GM18526 (cell line): ENCODE measurements around the gene STX18.

Experiments
- POLR2A ChIP-seq: IDR thresholded peaks from 3 replicates; pipeline ENCODE4 v1.6.1; 2011; ENCODE audit not compliant: insufficient read length; ENCODE audit errors: extremely low read depth

STX18 gene

DNA sequence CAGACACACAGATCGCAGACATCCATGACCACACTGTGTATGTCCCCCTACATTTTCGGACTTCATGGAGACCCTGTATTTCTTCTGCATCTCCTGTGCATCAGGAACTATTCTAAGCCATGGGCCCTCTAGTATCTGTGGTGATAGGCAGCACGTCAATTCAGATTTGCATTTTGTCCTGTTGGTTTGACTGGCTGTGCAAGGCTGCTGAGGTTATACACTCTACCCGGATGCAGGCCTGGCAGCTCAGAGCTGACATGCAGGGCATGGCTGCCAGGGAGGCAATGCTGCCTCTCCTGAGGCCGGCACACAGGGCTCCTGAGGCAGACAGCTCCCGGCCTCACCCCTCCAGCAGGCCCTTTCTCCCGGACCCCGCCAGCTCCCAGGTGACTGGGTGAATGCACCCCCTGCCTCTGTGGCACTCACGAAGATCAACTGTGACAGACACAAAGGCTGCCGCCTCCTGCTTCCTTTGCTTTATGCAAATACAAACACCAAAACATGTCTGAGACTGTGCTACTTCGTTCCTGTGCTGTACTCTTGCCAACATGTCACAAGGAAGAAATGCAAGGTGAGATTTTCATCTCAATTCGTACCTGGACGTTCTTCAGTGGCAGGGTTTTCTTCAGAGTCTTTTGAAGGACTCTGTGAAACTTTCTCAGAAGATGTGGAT, 103.9 kb downstream of the STX18 start:
- TF ChIP-seq POLR2A = no peak

DNA sequence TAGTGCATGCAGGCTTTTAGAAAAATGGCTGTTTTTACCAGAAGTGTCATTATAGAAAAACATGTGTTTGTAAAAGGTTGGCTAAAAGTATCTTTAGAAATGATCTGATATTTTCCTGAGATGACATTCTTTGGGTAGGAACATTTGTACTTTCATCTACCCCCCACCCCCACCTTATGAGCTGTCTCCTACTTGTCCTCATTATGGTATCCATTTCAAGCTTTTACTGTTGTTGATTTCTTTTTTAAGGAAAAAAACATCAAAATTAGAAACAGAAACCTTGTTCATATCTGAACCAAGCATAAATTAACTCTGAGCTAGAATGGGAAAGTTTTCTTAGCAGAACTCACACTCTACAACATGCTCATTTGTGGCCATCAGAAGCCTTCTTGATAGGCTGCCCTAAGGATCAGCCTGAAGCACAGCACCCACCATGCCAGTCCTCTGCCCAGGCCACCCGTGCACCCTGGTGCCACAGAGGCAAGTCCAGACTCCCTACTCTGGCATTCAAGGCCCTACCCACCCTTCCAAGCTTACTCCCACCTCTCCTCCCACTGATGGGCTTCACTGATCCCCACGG, 105.5 kb downstream of the STX18 start:
- TF ChIP-seq POLR2A = no peak

DNA sequence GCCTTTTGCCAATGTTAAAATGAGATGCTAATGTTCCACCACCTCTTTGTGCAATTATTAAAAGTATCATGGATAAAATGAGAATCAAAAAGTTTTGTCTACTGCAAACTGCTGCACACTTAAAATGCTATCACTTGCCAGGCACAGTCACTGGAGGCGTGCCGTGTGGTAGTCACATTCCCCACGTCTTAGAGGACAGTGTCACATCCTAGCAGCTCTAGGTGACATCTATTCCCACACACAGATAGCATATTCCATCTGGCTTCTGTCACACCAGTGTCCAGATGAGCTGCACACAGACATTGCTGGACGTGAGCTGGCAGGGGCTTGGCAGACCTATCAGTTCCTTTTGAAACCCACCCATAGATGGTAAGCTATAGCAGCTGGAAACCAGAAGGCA, 107.9 kb downstream of the STX18 start:
- TF ChIP-seq POLR2A = no peak

DNA sequence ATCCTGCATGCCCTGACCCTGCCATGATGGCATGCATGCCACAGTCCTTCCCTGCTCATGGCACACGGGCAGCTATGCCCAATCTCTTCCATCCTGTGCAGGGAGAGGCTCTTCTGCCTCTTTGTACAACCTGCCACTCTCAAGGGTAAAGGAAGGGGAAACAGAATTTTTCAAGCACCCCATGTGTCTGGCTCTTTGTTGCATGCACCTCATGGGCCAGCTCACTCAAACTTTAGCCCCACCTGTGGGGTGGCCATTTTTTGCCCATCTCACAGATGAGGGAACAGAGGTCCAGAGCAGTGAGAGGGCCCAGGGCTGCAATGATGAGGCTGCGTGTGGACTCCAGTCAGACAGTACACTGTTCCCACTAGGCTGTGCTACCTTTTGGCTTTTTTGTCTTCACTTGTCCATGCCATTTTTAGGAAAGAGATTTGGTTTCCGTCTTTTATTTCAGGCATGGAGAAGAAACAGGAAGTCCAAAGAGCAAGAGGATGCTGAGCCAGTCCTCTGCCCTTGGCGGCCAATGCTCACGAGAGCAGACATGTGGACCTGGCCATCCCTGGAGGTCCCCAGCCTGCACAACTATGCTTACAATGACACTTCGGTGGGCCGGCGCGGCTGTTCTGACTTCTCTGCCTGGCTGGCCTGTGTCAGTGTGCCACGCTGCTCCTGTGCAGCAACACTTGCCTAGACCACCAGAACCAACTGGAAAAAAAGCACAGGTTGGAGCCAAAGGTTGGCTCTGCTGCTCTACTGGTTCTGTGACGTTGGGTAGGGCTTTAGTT, 109.3 kb downstream of the STX18 start:
- TF ChIP-seq POLR2A = no peak

DNA sequence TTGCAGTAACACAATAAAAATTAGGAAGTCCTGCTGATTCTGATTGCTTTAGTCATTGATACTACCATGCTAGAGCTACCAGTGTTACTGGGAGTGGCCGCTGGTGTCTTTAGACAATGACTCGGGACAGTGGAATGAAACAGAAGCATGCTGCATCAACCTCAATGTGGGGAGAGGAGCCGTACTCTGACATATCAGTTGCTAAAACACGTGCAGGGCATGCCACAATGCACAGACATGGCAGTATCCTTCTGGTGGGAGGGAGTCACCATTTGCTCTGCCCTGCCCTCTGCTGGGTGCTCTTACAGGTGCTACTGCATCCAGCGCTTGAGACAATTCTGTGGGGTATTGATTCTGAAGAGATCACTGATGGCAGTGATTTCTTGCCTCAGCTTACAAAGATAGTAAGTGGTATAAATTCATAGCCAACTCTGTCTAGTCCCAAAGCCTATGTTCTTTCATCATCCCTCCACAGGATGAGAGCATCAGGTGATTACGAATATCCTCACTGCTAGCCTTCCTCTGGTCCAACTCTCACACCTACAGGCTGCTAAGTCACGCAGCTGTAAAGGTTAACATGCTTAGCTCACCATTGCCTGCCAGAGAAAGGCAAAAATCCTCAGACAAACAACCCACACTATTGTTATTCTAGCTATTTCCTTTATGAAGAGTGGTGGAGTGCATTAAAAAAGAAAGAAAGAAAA, 111.2 kb downstream of the STX18 start:
- TF ChIP-seq POLR2A = no peak

GRCh38 chr4:4428966-4429875, 112.6 kb downstream of the STX18 start:
- no peak for TF ChIP-seq POLR2A

DNA sequence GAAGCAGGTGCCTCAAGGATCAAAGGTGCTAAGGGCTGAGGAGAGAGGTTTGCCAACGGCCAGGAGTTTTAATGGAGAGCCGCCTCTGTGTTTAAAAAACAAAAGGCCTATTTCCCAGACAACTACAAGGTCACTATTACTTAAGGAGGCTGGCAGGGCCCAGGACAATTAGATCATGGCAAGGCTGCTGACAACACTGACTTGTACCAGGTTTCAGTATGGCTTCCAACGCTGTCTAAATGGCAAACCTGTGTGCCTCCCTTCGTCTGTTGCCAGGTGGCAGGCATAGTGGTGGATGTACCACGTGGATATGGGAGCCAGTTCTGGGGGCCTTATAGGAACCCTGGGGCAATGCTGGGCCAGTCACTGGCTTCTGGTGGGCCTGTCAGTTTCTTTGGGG, 114.0 kb downstream of the STX18 start:
- no peak for TF ChIP-seq POLR2A

DNA sequence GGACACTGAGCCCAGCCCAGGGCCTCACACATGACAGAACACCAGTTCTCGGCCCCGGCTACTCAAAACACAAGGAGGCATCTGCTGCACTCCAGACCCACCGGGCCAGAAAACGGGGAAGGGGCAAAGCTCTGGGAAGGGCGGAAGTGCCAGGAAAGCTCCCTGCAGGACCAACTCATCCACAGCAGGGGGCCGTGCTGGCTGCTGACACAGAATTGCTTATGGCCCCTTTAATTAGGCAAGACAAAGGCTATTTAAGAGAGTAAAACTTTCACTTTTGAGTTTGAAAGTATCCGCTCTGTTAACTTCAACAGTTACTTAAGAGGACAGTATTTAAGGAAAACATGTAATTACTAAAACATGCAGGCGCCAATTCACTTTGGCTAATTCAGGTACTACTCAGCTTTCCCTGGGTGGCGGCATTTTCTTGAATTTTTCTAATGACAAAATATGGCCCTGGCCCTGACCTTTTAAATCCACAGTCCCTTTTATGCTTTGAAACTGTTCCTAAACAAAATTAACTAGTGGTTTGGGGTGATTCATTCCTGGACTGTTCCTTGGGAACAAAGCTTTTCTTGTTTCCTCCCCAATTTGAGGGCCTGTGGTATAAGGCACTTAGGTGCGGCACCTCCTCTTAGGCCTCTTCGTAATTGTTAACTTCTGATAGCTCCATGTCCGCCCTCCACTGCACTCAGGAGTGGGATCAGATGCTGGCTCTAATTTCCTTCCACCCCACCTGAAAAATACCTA, 114.6 kb downstream of the STX18 start:
- TF ChIP-seq POLR2A = no peak

DNA sequence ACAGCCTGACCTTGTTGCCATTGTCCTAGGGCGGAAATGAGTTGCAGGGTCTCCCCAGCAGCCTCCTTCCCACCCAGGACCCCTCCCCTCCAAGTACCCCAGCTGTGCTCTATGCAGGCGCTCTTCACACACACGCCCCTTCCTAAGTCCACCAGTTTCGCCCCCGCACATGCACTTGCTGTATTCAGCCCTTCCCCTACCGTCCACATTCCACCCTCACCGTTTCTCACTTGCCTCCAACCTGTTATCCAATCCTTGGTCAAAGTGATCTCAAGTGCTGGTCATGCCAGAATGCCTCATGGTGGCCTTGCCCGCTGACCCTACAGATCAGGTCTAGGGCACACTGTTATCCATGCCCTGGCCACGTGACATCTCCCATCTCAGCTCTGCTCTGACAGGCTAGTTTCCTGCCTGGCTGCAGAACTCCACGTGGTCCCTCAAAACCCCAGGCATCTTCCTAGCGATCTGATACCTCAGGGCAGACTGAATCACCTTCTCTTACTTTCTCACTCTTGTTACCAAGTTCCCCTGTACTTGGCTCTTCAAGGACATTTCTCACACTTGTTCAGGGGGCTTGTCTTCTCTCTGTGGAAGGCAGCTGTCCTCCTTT, 115.2 kb downstream of the STX18 start:
- TF ChIP-seq POLR2A = no peak

DNA sequence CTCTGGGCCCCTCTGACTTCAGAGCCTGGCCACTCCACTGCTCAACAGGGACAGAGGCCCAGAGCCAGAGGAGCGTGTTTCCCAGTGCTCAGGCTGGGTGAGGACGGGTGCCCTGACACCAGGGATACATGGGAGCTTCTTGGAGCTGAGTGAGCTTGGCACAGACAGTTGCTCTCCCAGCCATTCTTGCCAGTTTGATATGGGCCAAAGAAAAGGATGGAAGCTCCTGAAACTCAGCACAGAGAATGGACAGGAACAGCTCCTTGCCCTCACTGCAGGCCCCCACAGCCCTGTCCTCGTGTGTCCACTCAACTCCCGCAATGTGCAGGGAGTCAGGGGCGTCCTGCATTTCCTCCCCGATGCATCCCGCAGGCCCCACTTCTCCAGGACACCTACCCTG, 116.2 kb downstream of the STX18 start:
- no peak for TF ChIP-seq POLR2A

GRCh38 chr4:4425119-4425690, 116.6 kb downstream of the STX18 start:
- TF ChIP-seq POLR2A = no peak

GRCh38 chr4:4424499-4425115, 117.2 kb downstream of the STX18 start:
- no peak for TF ChIP-seq POLR2A
